H1 (cell line): ENCODE measurements around the gene TRAPPC12. TPM values are rescaled to one million over a fixed set of nuclear protein-coding genes. Genes with fewer than 3 reads are reported as not detected.
A peak's percentile ranks its signal among the peaks of the same experiment; 100 is the strongest.

ENCODE experiments used
- CTCF ChIA-PET: fragments of 300-600 bp; sonication (Branson Sonifier 250); formaldehyde crosslinking; loops from one replicate; lab custom pipeline; 2021; ENCODE audit not compliant: partially characterized antibody; lab: Charles Lee
- POLR2A ChIA-PET: fragments of 300-600 bp; sonication (Branson Sonifier 250); formaldehyde crosslinking; loops from one replicate; lab custom pipeline; 2021; ENCODE audit warnings: inconsistent platforms; ENCODE audit not compliant: partially characterized antibody; lab: Charles Lee
- DNase-seq, 2 experiments: peaks; one replicate each; pipeline versions ENCODE4 v3.0.0 to v3.0.0-alpha.2; 2010 to 2022; ENCODE audit warnings: low spot score in 2 of 2, low read depth in 1 of 2, mixed read lengths in 1 of 2
- FAIRE-seq: peaks from 2 replicates; lab custom pipeline; 2011; peaks lifted over from hg19 to GRCh38; lab: Jason Lieb, UNC
- H2AFZ ChIP-seq: 2 replicates; pipeline ENCODE4 v1.8.1; 2012; ENCODE audit warnings: low read length, inconsistent platforms
- H2AK5ac ChIP-seq: 2 replicates; pipeline ENCODE4 v1.6.1; 2013; ENCODE audit warnings: low read depth, low read length
- H2BK120ac ChIP-seq: replicated peaks from 2 replicates; pipeline ENCODE3; 2013; ENCODE audit warnings: low read depth, low read length, inconsistent platforms
- H2BK12ac ChIP-seq: 2 replicates; pipeline ENCODE4 v1.6.1; 2013; ENCODE audit warnings: low read depth, low read length
- H2BK15ac ChIP-seq: 2 replicates; pipeline ENCODE4 v1.6.1; 2013; ENCODE audit warnings: low read length
- H2BK20ac ChIP-seq: 2 replicates; pipeline ENCODE4 v1.6.1; 2013; ENCODE audit warnings: low read length
- H2BK5ac ChIP-seq: 2 replicates; pipeline ENCODE4 v1.6.1; 2013; ENCODE audit warnings: low read depth, low read length
- H3K14ac ChIP-seq: 2 replicates; pipeline ENCODE4 v1.6.1; 2013; ENCODE audit warnings: inconsistent platforms; ENCODE audit not compliant: insufficient read length
- H3K18ac ChIP-seq: 2 replicates; pipeline ENCODE4 v1.6.1; 2013; ENCODE audit warnings: low read length; ENCODE audit errors: extremely low read depth
- H3K23ac ChIP-seq: 2 replicates; pipeline ENCODE4 v1.6.1; 2013; ENCODE audit warnings: inconsistent platforms; ENCODE audit not compliant: insufficient read length
- H3K23me2 ChIP-seq: 2 replicates; pipeline ENCODE4 v1.6.1; 2013; ENCODE audit warnings: low read depth, low read length
- H3K27ac ChIP-seq: 2 replicates; pipeline ENCODE4 v1.6.1; 2011; ENCODE audit warnings: low read depth, low read length, inconsistent platforms
- H3K27me3 ChIP-seq, 4 experiments: replicated peaks in 1 of 4; 1 replicate in 1 of 4; 2 replicates in 3 of 4; pipeline versions ENCODE4 v1.6.1 to v1.8.1; 2011 to 2013; ENCODE audit warnings: low read length in 3 of 4, mild to moderate bottlenecking in 3 of 4, inconsistent platforms in 2 of 4, mixed read lengths in 2 of 4, moderate library complexity in 1 of 4; ENCODE audit not compliant: control insufficient read depth in 3 of 4, insufficient read depth in 3 of 4; ENCODE audit errors: extremely low read depth in 1 of 4
- H3K36me3 ChIP-seq, 4 experiments: 2 replicates each; pipeline versions ENCODE4 v1.6.1 to v1.8.1; 2011 to 2013; ENCODE audit warnings: mild to moderate bottlenecking in 4 of 4, low read length in 3 of 4, moderate library complexity in 2 of 4, control low read depth in 1 of 4, inconsistent platforms in 1 of 4; ENCODE audit not compliant: insufficient read depth in 4 of 4, control insufficient read depth in 2 of 4
- H3K4ac ChIP-seq: replicated peaks from 2 replicates; pipeline ENCODE3; 2013; ENCODE audit warnings: low read length, low read depth, mixed read lengths, inconsistent platforms; ENCODE audit not compliant: insufficient read length
- H3K4me1 ChIP-seq, 4 experiments: replicated peaks in 1 of 4; 1 replicate in 1 of 4; 2 replicates in 3 of 4; pipeline versions ENCODE4 v1.6.1 to v1.8.1; 2011 to 2013; ENCODE audit warnings: low read length in 3 of 4, inconsistent platforms in 2 of 4, mixed read lengths in 1 of 4; ENCODE audit not compliant: insufficient read depth in 4 of 4, control insufficient read depth in 3 of 4
- H3K4me2 ChIP-seq, 2 experiments: 2 replicates each; pipeline versions ENCODE4 v1.6.1 to v1.8.1; 2011 to 2013; ENCODE audit warnings: low read depth in 2 of 2, low read length in 2 of 2, control low read depth in 1 of 2, inconsistent platforms in 1 of 2, mild to moderate bottlenecking in 1 of 2; ENCODE audit not compliant: insufficient read depth in 1 of 2
- H3K4me3 ChIP-seq, 4 experiments: fragments of 200-600, 300-600 bp in 1 of 4; sonication (generic), shearing (Covaris generic), sonication (Bioruptor Twin) in 1 of 4; 2 replicates each; pipeline versions ENCODE4 v1.5.1 to v1.8.1; 2011 to 2016; ENCODE audit warnings: low read length in 4 of 4, low read depth in 3 of 4, control low read depth in 2 of 4, inconsistent platforms in 2 of 4, mild to moderate bottlenecking in 2 of 4, mixed read lengths in 1 of 4, moderate library complexity in 1 of 4; ENCODE audit not compliant: insufficient read depth in 2 of 4; ENCODE audit errors: extremely low read depth in 1 of 4
- H3K56ac ChIP-seq: replicated peaks from 2 replicates; pipeline ENCODE3; 2013; ENCODE audit warnings: low read depth, mild to moderate bottlenecking, mixed read lengths, low read length, inconsistent platforms; ENCODE audit not compliant: insufficient read length
- H3K79me1 ChIP-seq: 2 replicates; pipeline ENCODE4 v1.6.1; 2013; ENCODE audit warnings: low read depth, low read length, control low read depth
- H3K79me2 ChIP-seq, 2 experiments: 2 replicates each; pipeline versions ENCODE4 v1.6.1 to v1.8.1; 2012 to 2013; ENCODE audit warnings: low read length in 2 of 2, mild to moderate bottlenecking in 2 of 2, inconsistent platforms in 1 of 2; ENCODE audit not compliant: insufficient read depth in 2 of 2, control insufficient read depth in 1 of 2
- H3K9ac ChIP-seq, 4 experiments: replicated peaks in 1 of 4; 1 replicate in 1 of 4; 2 replicates in 3 of 4; pipeline versions ENCODE4 v1.6.1 to v1.8.1; 2011 to 2013; ENCODE audit warnings: low read depth in 3 of 4, low read length in 3 of 4, control low read depth in 2 of 4, mild to moderate bottlenecking in 2 of 4, moderate library complexity in 2 of 4, inconsistent platforms in 1 of 4; ENCODE audit errors: extremely low read depth in 1 of 4
- H3K9me3 ChIP-seq, 2 experiments: 2 replicates each; pipeline versions ENCODE4 v1.6.1 to v1.8.1; 2012 to 2013; ENCODE audit warnings: mild to moderate bottlenecking in 2 of 2, moderate library complexity in 2 of 2, control low read depth in 1 of 2, inconsistent platforms in 1 of 2, low read depth in 1 of 2, low read length in 1 of 2, mixed read lengths in 1 of 2; ENCODE audit not compliant: insufficient read depth in 2 of 2
- H4K20me1 ChIP-seq, 2 experiments: replicated peaks in 1 of 2; 2 replicates each; pipeline versions ENCODE3 to v1.8.1; 2011 to 2013; ENCODE audit warnings: inconsistent platforms in 2 of 2, low read length in 2 of 2, mild to moderate bottlenecking in 1 of 2; ENCODE audit not compliant: insufficient read depth in 2 of 2, control insufficient read depth in 1 of 2
- H4K5ac ChIP-seq: 2 replicates; pipeline ENCODE4 v1.6.1; 2013; ENCODE audit warnings: low read length, low read depth, mixed read lengths, inconsistent platforms; ENCODE audit not compliant: insufficient read length
- H4K8ac ChIP-seq: 2 replicates; pipeline ENCODE4 v1.8.0; 2013; ENCODE audit warnings: mild to moderate bottlenecking, moderate library complexity, low read length, inconsistent platforms; ENCODE audit not compliant: insufficient read depth; ENCODE audit errors: extremely low read depth
- H4K91ac ChIP-seq: replicated peaks from 2 replicates; pipeline ENCODE3; 2013; ENCODE audit warnings: low read length, mixed read lengths, inconsistent platforms; ENCODE audit not compliant: insufficient read length
- BCL11A ChIP-seq, 2 experiments: IDR thresholded peaks; one replicate each; pipeline ENCODE4 v1.6.1; 2011; ENCODE audit warnings: low read depth in 2 of 2, low read length in 2 of 2, mild to moderate bottlenecking in 2 of 2
- CBX8 ChIP-seq: fragments of 300-800, 300-1000 bp; sonication (generic); IDR thresholded peaks from 2 replicates; pipeline ENCODE4 v1.7.1; 2016; ENCODE audit warnings: low read depth, low read length, borderline replicate concordance
- CEBPB ChIP-seq: IDR thresholded peaks from 2 replicates; pipeline ENCODE4 v1.6.1; 2012; ENCODE audit warnings: low read depth, low read length
- HDAC6 ChIP-seq: IDR thresholded peaks from one replicate; pipeline ENCODE4 v1.7.1; 2012; ENCODE audit warnings: low read depth, mild to moderate bottlenecking, inconsistent platforms, low read length, moderate library complexity
- JUND ChIP-seq: IDR thresholded peaks from 2 replicates; pipeline ENCODE4 v1.6.1; 2011; ENCODE audit warnings: mild to moderate bottlenecking, improper control_type of control experiment, low read length
- POLR2AphosphoS5 ChIP-seq: IDR thresholded peaks from 2 replicates; pipeline ENCODE4 v1.6.1; 2011; ENCODE audit warnings: low read depth, low read length
- RXRA ChIP-seq: IDR thresholded peaks from 2 replicates; pipeline ENCODE4 v1.6.1; 2011; ENCODE audit warnings: low read depth, mild to moderate bottlenecking, low read length, moderate library complexity; ENCODE audit not compliant: insufficient read depth
- TBP ChIP-seq: IDR thresholded peaks from 2 replicates; pipeline ENCODE4 v1.6.1; 2011; ENCODE audit warnings: low read depth, low read length, improper control_type of control experiment
- TCF12 ChIP-seq: IDR thresholded peaks from 2 replicates; pipeline ENCODE4 v1.6.1; 2011; ENCODE audit warnings: low read depth, mild to moderate bottlenecking, low read length
- YY1 ChIP-seq: IDR thresholded peaks from 2 replicates; pipeline ENCODE4 v1.6.1; 2011; ENCODE audit warnings: low read depth, mild to moderate bottlenecking, low read length
- WGBS, 2 experiments: shearing (Covaris generic) in 1 of 2; methylation state at CpG; one replicate each; pipeline versions ENCODE4 v1.1.6 to v1.1.7; 2013 to 2015; ENCODE audit warnings: low lambda C conversion rate in 2 of 2, mixed read lengths in 2 of 2, inconsistent platforms in 1 of 2, low coverage in 1 of 2, missing lambda C conversion rate in 1 of 2; ENCODE audit not compliant: insufficient replicate concordance in 2 of 2, insufficient coverage in 1 of 2, insufficient read length in 1 of 2; ENCODE audit errors: extremely low coverage in 1 of 2, missing lambda C conversion rate in 1 of 2; 5-methylcytosine and 5-hydroxymethylcytosine counted together
- polyA plus RNA-seq, 7 experiments: library from polyadenylated mRNA; depleted of rRNA in 3 of 7; stranded (reverse) in 5 of 7; unstranded in 2 of 7; fragments of >200 nt in 5 of 7; fragments of 200-250 nt in 2 of 7; gene quantifications; 1 replicate in 5 of 7; 2 replicates in 1 of 7; 4 replicates in 1 of 7; pipeline versions ENCODE4 v1.2.1 to v1.2.3, GENCODE V29; 2011 to 2013; ENCODE audit warnings: missing spikeins in 2 of 7, mixed read lengths in 2 of 7
- total RNA-seq: library from RNA; stranded (reverse); fragmentation: NEBNext Ultra II Directional; extraction: Animal tissue kit (Norgen Biotek cat#: 25700); gene quantifications from 2 replicates; pipeline ENCODE4 v1.2.1, GENCODE V29; 2021

Gene TRAPPC12
- total and polyA plus RNA-seq, 2 of the 8 experiments (the other 6 are each of a cell fraction or from before 2014, with no cell fraction given): 35.0 to 67.3 TPM

DNA sequence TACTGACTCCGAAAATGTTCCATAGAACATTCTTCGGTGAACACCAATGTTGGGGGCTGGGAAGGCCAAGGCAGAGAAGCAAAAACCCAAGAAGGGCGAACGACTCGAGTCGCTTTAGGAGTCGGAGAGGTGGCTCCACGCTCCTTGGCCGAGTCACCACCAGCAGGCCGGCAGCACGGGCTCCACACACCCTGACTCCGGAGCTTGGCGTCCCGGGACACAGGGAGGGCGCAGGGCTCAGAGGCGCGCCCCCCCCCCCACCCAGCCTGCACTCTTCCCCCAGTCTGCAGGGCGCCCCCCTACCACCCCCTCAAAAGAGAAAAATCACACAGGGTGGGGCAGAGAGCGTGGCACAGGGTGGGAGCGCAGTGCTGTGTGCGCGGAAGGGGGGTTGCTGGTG is 147.4 kb downstream of the TRAPPC12 start:
- Histone ChIP-seq H3K4ac (no peak overlapping the region), H3K18ac (no peak overlapping the region), H3K27ac (no peak overlapping the region), H3K79me2 (peaks cover 0 to 7% of the 10 kb centered on the region in 2 experiments; a peak in 1 of 4 replicates), H3K4me1 (peaks cover 0 to 4% (median 0%) of the 10 kb centered on the region in 4 experiments; a peak in 1 of 7 replicates), H4K91ac (peak overlapping the region; percentile 98), H3K79me1 (no peaks in the 10 kb centered on the region), H3K4me3 (no peak overlapping the region), H3K9me3 (no peaks in the 10 kb centered on the region; a peak in 1 of 4 replicates), H2AK5ac (peak overlapping the region; percentile 98; the same call in 1 of the 2 replicates), H3K56ac (peak overlapping the region; percentile 100), H2BK15ac (no peak overlapping the region), H3K4me2 (no peak overlapping the region), H3K23ac (no peak overlapping the region), H2BK20ac (no peak overlapping the region), H4K5ac (no peak overlapping the region), H3K9ac (no peak overlapping the region), H3K14ac (no peak overlapping the region), H3K27me3 (no peaks in the 10 kb centered on the region), H4K20me1 (peaks cover 0 to 9% of the 10 kb centered on the region in 2 experiments), H2AFZ (no peak overlapping the region), H2BK12ac (no peak overlapping the region), H2BK5ac (no peak overlapping the region; the same call in 1 of the 2 replicates), H3K23me2 (peaks cover 13% of the 10 kb centered on the region), H3K36me3 (no peaks in the 10 kb centered on the region; a peak in 1 of 8 replicates), H2BK120ac (no peak overlapping the region), H4K8ac (no peak overlapping the region)
- CTCF ChIA-PET: interaction anchor here (1.0 kb wide), 1 partner anchor 13 kb away, joined by 4 read pairs; no protein-coding TSS in a partner anchor
- DNase-seq (no peak), FAIRE-seq (no peak)
- TF ChIP-seq HDAC6 (no peak), JUND (no peak), CEBPB (no peak), YY1 (no peak), CBX8 (no peak), BCL11A (IDR thresholded peaks at IDR 0.05; ENCODE audit: low read depth in 2 of 2, low read length in 2 of 2) (no peak), POLR2AphosphoS5 (no peak), TBP (no peak), TCF12 (no peak), RXRA (no peak)
- WGBS, 2 experiments: 93% methylated on average over 12 of the region's 22 CpGs; no CpG with 5 or more reads in 1 of the 2 experiments
- POLR2A ChIA-PET: interaction anchor here (0.6 to 1.6 kb wide), 3 partner anchors 51 to 125 kb away, joined by 3 to 4 read pairs (median 3); no protein-coding TSS in a partner anchor
